NCI-H128 (cell line): ENCODE data around the gene NELL2.

Source experiments
- DNase-seq: peaks from one replicate; lab custom pipeline; 2025; ENCODE audit not compliant: unreplicated experiment; lab: John Stamatoyannopoulos, UW

The NELL2 gene

GRCh38 chr12:44627387-44628166 is 248.5 kb downstream of the NELL2 start:
- no peak for DNase-seq

GRCh38 chr12:44626883-44627282 is 249.2 kb downstream of the NELL2 start:
- no peak for DNase-seq

GRCh38 chr12:44618946-44619345 is 257.2 kb downstream of the NELL2 start:
- DNase-seq, result no peak

GRCh38 chr12:44616402-44616801 is 259.7 kb downstream of the NELL2 start:
- no peak for DNase-seq

DNA sequence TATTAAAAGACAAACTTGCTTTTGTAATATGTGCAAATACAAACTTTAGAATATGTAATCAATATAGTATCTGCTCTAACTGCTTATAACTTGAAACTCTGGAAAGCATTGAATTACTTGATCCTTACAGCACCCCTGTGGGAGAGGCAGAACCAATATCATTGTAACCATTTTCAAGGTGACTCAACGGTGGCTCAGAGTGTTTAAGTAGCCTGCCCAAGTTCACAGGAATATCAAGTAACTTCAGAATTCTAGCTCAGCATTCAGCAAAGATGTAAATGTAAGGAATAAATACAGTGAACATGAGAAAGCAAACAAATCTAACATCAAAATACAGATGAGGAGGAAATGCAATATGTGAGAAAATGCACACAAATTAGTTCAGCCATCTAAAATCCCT is 264.6 kb downstream of the NELL2 start:
- DNase-seq, result no peak

GRCh38 chr12:44603701-44604100 is 272.4 kb downstream of the NELL2 start:
- DNase-seq, result no peak

DNA sequence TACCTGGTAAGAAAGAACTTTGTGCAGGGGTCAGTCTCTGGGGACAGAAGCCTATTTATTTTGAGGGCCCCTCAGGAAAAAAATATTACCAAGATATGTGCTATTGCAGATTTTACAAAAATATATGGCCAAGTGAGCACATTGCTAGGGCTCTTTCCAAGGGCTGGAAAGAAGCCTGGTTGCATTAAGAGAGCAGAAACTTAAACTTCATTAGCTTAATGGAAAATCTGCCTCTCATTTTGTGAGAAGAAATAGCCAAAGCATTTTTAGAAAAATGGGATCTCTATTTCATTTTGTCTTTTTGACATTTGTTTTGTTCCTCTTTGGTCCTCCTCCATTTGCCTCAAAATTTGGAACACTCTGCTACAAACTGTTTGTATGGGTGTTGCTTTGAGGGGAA is 283.5 kb downstream of the NELL2 start:
- no peak for DNase-seq

GRCh38 chr12:44589697-44590096 is 286.4 kb downstream of the NELL2 start:
- no peak for DNase-seq

- no peak for DNase-seq
These were observed 287.5 kb downstream of the NELL2 start for GRCh38 chr12:44588651-44589050.

DNA sequence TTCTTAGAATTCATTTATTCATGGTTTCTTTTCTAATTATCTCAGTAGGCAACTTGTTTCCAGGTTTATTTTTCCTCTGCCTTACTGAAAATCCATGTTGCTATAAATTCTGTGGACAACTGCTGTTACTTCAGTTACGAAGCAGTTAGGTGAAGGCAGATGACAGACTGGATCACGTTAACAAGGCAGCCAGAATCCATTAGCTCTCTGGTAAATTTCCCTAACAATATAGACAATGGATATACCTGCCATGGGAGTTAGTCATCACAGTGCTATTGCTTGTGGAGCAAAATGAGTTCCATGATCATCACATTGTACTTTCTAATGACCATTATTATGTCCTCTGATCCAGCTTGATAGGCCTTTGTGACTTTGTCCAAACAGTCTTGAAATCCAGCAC is 291.5 kb downstream of the NELL2 start:
- DNase-seq, result no peak

- DNase-seq, result no peak
These were observed 293.6 kb downstream of the NELL2 start for GRCh38 chr12:44582521-44582920.

- DNase-seq, result no peak
These were observed 294.4 kb downstream of the NELL2 start for GRCh38 chr12:44581642-44582242.

- DNase-seq, result no peak
These were observed 301.5 kb downstream of the NELL2 start for GRCh38 chr12:44574586-44574985.

- DNase-seq, result no peak
These were observed 302.4 kb downstream of the NELL2 start for GRCh38 chr12:44573723-44574122.

DNA sequence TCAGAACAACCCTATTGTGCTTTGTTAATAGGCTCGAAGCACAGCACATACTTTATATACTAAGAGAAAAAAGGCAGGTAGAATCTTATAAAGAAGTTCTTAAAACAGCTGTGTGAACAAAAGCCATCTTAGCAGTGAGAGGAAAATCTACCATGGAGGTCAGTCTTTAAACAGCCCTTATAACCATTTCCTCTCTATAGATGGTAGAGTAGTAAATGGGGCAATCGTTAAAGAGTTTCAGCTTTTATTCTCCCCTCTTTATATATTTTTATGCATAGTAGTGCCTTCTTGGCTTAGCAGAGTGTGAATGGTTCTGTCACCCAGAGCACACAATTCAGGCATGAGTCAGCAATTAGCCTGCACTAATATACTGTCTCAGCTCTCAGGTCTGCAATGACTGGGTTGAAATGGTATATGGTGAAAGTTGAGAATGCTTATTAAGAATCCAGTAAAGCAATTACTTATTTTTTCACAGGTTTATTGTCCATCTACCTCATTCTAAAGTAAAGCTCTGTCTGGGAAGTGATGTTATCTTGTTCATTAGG is 305.0 kb downstream of the NELL2 start:
- no peak for DNase-seq

- no peak for DNase-seq
These were observed 306.0 kb downstream of the NELL2 start for GRCh38 chr12:44570036-44570583.

GRCh38 chr12:44565163-44565562 is 311.0 kb downstream of the NELL2 start:
- DNase-seq, result no peak

GRCh38 chr12:44563486-44563885 is 312.6 kb downstream of the NELL2 start:
- DNase-seq, result no peak

GRCh38 chr12:44558340-44559100 is 317.6 kb downstream of the NELL2 start:
- DNase-seq, result no peak

- no peak for DNase-seq
These were observed 320.7 kb downstream of the NELL2 start for GRCh38 chr12:44555454-44555853.

DNA sequence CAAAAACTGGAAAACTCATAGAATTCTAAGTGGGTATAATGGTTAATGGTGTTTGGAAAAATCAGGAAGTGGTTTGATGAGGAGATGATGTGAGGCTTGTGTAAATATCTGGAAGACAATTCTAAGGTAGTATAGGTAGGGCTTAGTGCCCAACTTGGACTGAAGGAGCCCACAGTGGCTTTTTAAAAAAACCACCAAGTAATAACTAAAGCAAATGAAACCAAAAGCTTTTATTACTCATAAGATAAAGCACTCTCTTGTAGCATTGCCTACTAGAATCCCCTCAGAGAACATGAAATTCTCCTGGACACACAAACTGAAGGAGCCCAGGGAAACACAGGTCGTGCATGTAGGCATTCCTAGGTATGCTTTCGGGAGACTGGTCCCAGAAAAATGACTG is 324.5 kb downstream of the NELL2 start:
- no peak for DNase-seq
